Superior temporal gyrus (tissue), 1 donor: ENCODE measurements around the gene ADH1A.
"Not testable (repeated sequence)": the region's sequence is repeated elsewhere in the genome, so short reads cannot be mapped to it uniquely, and the experiment has no call there.

Experiments
- DNase-seq: peaks from one replicate; pipeline ENCODE4 v3.0.0-alpha.2; 2016; ENCODE audit errors: extremely low spot score

Gene ADH1A

DNA sequence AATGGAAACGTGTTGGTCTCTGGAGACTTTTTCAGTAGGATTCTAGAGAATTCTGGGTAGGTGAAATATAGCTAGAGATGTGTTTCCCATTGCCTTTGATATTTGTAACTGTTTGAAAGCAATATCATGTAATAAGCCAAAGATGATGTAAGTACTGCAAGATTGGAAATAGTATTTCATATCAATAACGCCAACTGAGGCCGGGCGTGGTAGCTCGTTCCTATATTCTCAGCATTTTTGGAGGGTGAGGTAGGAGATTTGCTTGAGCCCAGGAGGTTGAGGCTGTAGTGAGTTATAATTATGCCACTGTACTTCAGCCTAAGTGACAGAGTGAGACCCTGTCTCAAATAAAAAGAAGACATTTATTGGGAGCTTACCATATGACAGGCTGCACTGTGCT, 9.5 kb downstream of the ADH1A start:
- DNase-seq: no peak

GRCh38 chr4:99276417-99276816, 14.4 kb downstream of the ADH1A start:
- no peak for DNase-seq

DNA sequence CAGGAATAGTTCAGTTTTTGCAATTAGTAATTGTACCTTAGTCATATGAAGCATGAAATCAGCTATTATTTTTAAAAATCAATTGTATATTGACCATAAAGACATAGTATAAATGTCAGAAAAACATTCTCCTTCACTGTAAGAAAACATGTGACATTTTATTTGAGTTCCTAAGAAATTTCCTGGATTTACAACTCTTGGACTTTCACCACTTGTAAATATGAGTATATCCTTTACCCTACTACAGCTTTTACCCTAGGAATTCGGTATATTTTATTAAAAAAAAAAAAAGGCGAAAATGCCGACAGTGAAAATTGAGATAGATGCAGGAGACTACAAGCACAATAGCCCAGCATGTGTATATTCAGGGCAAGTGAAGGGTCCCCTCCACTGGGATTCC, 14.9 kb downstream of the ADH1A start:
- no peak for DNase-seq

GRCh38 chr4:99275050-99275449, 15.7 kb downstream of the ADH1A start:
- no peak for DNase-seq

GRCh38 chr4:99273704-99274103, 17.1 kb downstream of the ADH1A start:
- no peak for DNase-seq

- no peak for DNase-seq
These were observed 25.9 kb downstream of the ADH1A start for GRCh38 chr4:99264927-99265326.

GRCh38 chr4:99252746-99253145, 38.0 kb downstream of the ADH1A start:
- no peak for DNase-seq

DNA sequence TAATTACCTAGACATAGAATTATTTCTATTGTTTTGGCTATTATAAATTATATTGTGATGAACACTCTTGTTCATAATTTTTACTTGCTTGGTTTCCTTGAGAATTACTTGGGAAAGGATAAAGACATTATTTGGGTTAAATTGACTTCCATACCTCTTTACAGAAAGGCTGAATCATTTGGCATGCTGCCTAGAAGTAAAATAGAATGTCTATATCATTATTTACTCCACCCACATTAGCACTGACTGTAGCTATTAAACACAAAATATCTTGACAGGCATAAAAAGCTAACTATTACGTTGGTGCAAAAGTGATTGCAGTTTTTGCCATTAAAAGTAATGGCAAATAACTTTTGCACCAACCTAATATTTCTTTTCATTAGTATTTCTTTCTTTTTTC, 42.1 kb downstream of the ADH1A start:
- no peak for DNase-seq

DNA sequence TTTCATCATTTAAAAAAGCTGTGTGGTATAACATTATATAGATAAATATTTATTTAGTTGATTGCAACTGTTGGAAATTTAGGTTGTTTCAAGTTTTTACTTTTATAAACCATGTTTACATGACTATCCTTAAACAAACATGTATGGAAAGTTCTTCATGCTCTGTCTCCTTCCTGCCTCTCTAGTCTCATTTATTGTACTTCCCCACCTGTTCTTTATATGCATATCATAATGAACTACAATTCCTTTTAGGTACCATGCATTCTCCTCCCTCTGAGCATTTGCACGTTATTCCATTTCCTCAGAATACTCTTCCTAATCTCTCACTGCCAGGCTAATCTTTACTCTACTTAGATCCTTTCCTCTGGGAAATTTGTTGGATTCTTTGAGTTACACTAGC, 54.8 kb downstream of the ADH1A start:
- no peak for DNase-seq

- no peak for DNase-seq
These were observed 56.3 kb downstream of the ADH1A start for GRCh38 chr4:99234331-99235010.

DNA sequence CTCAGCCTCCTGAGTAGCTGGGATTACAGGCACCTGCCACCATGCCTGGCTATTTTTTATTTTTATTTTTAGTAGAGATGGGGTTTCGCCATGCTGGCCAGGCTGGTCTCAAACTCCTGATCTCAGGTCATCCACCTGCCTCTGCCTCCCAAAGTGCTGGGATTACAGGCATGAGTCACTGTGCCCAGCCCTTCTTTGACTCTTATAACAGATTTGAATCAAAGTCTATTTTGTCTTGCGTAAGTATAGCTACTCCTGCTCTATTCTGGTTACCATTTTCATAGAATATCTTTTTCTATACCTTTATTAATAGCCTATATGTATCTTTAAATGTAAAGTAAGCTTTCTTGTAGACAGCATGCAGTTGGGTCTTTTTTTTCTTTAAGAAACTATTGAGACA, 57.4 kb downstream of the ADH1A start:
- DNase-seq: not testable (repeated sequence)

GRCh38 chr4:99228706-99229105, 62.1 kb downstream of the ADH1A start:
- DNase-seq: not testable (repeated sequence)

DNA sequence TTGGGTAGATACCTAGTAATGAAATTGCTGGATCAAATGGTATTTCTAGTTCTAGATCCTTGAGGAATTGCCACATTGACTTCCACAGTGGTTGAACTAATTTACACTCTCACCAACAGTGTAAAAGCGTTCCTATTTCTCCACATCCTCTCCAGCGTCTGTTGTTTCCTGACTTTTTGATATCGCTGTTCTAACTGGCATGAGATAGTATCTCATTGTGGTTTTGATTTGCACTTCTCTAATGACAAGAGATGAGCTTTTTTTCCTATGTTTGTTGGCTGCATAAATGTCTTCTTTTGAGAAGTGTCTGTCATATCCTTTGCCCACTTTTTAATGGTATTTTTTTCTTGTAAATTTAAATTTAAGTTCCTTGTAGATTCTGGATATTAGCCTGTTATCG, 63.1 kb downstream of the ADH1A start:
- DNase-seq: not testable (repeated sequence)
